Muscle layer of colon (tissue), 2 donors: Measurements from ENCODE around the gene SMPD2.
"Not testable (repeated sequence)": the region's sequence is repeated elsewhere in the genome, so short reads cannot be mapped to it uniquely, and the experiment has no call there.

ENCODE experiments used
- H3K27ac ChIP-seq: one replicate; pipeline ENCODE4 v1.7.0; 2013; ENCODE audit warnings: low read depth, mild to moderate bottlenecking, low read length, moderate library complexity
- H3K27me3 ChIP-seq, 2 donors: one replicate each; pipeline ENCODE4 v1.7.0; 2013; ENCODE audit warnings: low read length in 2 of 2, mild to moderate bottlenecking in 2 of 2; ENCODE audit not compliant: insufficient read depth in 2 of 2, control insufficient read depth in 1 of 2
- H3K36me3 ChIP-seq: one replicate; pipeline ENCODE4 v1.7.0; 2013; ENCODE audit warnings: mild to moderate bottlenecking, low read length; ENCODE audit not compliant: insufficient read depth
- H3K4me1 ChIP-seq: one replicate; pipeline ENCODE4 v1.7.0; 2013; ENCODE audit warnings: mild to moderate bottlenecking, low read length; ENCODE audit not compliant: insufficient read depth
- H3K4me3 ChIP-seq, 2 donors: one replicate each; pipeline ENCODE4 v1.7.0; 2013; ENCODE audit warnings: low read length in 2 of 2, low read depth in 1 of 2, mild to moderate bottlenecking in 1 of 2, moderate library complexity in 1 of 2
- H3K9ac ChIP-seq: one replicate; pipeline ENCODE4 v1.7.0; 2013; ENCODE audit warnings: low read length
- H3K9me3 ChIP-seq: one replicate; pipeline ENCODE4 v1.7.0; 2013; ENCODE audit warnings: mild to moderate bottlenecking, low read length
- donor health status: abdominal sarcoma.
- donor health status: Adenocarcinoma of cecum.

Gene SMPD2

GRCh38 chr6:109455437-109456110 lies 15.1 kb downstream of the SMPD2 start, which contains the start of gene MICAL1:
Gene MICAL1 (minus strand): TSS chr6:109455772. CDS start chr6:109454196, 1,576 bp downstream.
- H3K9me3 ChIP-seq: no peaks in the 10 kb centered on the region
- no peak within 1 kb of the TSS for H3K27ac ChIP-seq
- no peaks in the 10 kb centered on the region for H3K36me3 ChIP-seq
- no peaks in the 10 kb centered on the region for H3K27me3 ChIP-seq
- H3K4me3 ChIP-seq: peak within 1 kb of the TSS; percentile 50 to 65
- H3K9ac ChIP-seq: no peak within 1 kb of the TSS
- peaks cover 18% of the 10 kb centered on the region for H3K4me1 ChIP-seq

DNA sequence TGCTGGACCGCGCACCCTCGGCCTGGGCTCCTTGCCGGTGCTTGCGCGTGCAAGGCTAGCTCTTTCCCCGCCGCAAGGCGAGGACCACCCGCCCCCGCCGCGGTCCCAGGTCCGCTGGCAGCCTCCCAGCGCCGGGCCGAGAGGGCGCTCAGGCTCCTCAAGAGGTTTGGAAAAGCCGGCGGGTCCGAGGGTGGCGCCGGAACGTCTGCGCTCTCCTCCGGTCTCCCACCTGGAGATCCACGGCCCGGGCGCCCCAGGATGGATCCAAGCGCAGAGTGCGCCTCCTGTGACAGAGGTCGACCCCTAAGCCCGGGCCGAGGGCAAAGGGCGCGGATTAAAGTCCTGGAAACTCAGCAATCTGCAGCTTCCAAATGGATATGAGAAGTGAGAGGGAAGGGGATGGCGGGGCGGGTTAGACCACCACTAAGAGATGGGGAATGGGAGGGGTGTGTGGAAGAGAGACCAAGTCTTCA lies 15.6 kb downstream of the SMPD2 start:
- peak overlapping the region; percentile 50 to 58 for H3K4me3 ChIP-seq
- H3K36me3 ChIP-seq: no peaks in the 10 kb centered on the region
- H3K27me3 ChIP-seq: no peaks in the 10 kb centered on the region
- H3K27ac ChIP-seq: no peak overlapping the region
- H3K9ac ChIP-seq: no peak overlapping the region
- peaks cover 18% of the 10 kb centered on the region for H3K4me1 ChIP-seq
- H3K9me3 ChIP-seq: no peaks in the 10 kb centered on the region

- Histone ChIP-seq H3K27me3 (no peaks in the 10 kb centered on the region), H3K4me3 (peak overlapping the region in 1 of 2 donors; percentile 58), H3K36me3 (no peaks in the 10 kb centered on the region), H3K9ac (no peak overlapping the region), H3K9me3 (no peaks in the 10 kb centered on the region), H3K4me1 (peaks cover 18% of the 10 kb centered on the region), H3K27ac (no peak overlapping the region)
These were observed 16.4 kb downstream of the SMPD2 start for GRCh38 chr6:109456710-109457561.

- Histone ChIP-seq H3K27ac (no peak overlapping the region), H3K4me1 (peaks cover 18% of the 10 kb centered on the region), H3K27me3 (no peaks in the 10 kb centered on the region), H3K9ac (no peak overlapping the region), H3K36me3 (no peaks in the 10 kb centered on the region), H3K4me3 (no peak overlapping the region), H3K9me3 (no peaks in the 10 kb centered on the region)
These were observed 17.1 kb downstream of the SMPD2 start for GRCh38 chr6:109457562-109457996.

- Histone ChIP-seq H3K9ac (no peak overlapping the region), H3K4me1 (peaks cover 16% of the 10 kb centered on the region), H3K9me3 (no peaks in the 10 kb centered on the region), H3K27ac (no peak overlapping the region), H3K27me3 (no peaks in the 10 kb centered on the region), H3K36me3 (no peaks in the 10 kb centered on the region), H3K4me3 (no peak overlapping the region)
These were observed 18.4 kb downstream of the SMPD2 start for GRCh38 chr6:109458774-109459531.

DNA sequence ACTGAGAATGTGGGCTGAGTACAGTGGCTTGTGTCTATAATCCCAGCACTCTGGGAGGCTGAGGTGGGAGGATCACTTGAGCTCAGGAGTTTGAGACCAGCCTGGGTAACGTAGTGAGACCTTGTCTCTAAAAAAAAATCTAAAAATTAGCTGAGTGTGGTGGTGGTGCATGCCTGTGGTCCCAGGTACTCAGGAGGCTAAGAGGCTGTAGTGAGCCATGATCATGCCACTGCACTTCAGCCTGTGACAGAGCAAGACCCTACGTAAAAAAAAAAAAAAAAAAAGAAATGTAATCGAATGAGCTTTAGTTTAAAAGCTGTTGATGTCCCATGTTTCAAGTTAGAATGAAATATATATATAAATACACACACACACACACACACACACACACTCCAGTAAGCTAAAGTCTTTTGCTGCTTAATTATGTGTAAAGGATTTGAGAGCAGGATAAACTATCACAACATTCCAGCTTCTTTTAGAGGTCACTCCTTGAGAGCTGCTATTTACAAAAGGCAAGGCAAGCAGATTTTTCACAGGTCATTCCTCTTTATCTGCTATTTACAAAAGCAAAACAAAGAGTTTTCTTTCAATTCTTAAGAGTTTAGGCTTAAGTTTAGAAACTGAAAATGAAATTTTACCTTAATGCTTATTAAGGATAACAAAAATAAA lies 19.8 kb downstream of the SMPD2 start:
- Histone ChIP-seq H3K9me3 (no peaks in the 10 kb centered on the region), H3K27me3 (no peaks in the 10 kb centered on the region), H3K36me3 (peaks cover 4% of the 10 kb centered on the region), H3K4me1 (peaks cover 9% of the 10 kb centered on the region), H3K27ac (no peak overlapping the region), H3K9ac (no peak overlapping the region), H3K4me3 (no peak overlapping the region)

- not testable (repeated sequence) for H3K27me3 ChIP-seq, H3K4me1 ChIP-seq, H3K9ac ChIP-seq, H3K9me3 ChIP-seq, H3K4me3 ChIP-seq, H3K27ac ChIP-seq
- peaks cover 13% of the 10 kb centered on the region for H3K36me3 ChIP-seq
These were observed 20.7 kb downstream of the SMPD2 start for GRCh38 chr6:109461205-109461604.

DNA sequence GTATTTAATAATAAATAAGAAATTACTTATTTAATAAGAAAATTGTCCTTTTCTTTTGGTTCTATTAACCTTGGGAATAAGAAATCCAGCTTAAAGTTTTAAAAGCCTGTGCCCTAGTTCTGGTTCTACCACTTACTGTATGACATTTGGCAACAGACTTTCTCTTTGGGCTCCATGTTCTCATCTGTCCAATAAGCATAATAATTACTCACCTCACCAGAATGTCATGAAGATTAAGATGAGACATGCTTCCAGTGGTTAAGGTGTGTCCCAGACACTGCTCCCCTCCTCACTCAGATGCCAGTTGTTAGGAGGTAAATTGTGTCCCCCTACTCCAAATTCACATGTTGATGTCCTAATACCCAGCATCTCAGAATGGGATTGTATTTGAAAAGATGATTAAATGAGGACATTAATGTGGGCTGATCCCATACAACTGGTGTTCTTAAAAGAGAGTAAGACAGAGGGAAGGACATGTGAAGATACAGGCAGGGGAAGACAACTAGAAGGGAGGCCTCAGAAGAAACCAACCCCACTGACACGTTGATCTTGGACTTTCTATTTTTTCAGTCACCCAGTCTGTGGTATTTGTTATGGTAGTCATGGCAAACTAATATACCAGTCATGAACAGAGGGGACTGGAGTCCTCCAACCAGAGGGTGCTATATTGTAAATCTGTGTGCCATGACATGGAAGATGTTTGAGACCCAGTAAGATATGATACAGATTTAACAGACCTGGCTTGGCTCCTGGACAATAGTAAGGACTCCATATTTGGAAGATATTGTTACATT lies 21.4 kb downstream of the SMPD2 start:
- Histone ChIP-seq H3K36me3 (peaks cover 15% of the 10 kb centered on the region), H3K9me3 (no peaks in the 10 kb centered on the region), H3K4me3 (no peak overlapping the region), H3K4me1 (peaks cover under 1% of the 10 kb centered on the region), H3K27me3 (no peaks in the 10 kb centered on the region), H3K9ac (no peak overlapping the region), H3K27ac (no peak overlapping the region)

DNA sequence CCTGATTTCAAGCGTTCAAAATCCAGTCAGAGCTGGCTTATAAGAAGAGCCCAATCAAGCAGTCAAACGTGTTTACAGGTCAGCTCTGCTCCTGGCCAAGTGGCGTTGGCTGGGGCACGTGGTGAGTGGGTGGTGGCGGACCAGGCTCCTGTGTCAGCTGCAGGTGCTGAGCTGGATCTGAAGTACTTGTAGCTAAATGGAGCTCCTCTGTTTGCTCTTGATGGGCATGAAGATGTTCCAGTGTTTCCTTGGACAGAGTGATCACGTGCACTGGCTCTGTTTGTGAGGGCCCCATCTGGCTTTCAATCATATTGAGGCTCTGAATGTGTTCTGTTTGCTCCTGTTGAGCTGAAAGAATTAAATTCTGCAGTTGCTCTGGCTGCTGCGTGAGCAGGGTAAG lies 25.2 kb downstream of the SMPD2 start:
- H3K9ac ChIP-seq: no peak overlapping the region
- no peaks in the 10 kb centered on the region for H3K27me3 ChIP-seq
- no peaks in the 10 kb centered on the region for H3K9me3 ChIP-seq
- H3K4me3 ChIP-seq: no peak overlapping the region
- H3K27ac ChIP-seq: no peak overlapping the region
- H3K4me1 ChIP-seq: no peaks in the 10 kb centered on the region
- peaks cover 35% of the 10 kb centered on the region for H3K36me3 ChIP-seq

DNA sequence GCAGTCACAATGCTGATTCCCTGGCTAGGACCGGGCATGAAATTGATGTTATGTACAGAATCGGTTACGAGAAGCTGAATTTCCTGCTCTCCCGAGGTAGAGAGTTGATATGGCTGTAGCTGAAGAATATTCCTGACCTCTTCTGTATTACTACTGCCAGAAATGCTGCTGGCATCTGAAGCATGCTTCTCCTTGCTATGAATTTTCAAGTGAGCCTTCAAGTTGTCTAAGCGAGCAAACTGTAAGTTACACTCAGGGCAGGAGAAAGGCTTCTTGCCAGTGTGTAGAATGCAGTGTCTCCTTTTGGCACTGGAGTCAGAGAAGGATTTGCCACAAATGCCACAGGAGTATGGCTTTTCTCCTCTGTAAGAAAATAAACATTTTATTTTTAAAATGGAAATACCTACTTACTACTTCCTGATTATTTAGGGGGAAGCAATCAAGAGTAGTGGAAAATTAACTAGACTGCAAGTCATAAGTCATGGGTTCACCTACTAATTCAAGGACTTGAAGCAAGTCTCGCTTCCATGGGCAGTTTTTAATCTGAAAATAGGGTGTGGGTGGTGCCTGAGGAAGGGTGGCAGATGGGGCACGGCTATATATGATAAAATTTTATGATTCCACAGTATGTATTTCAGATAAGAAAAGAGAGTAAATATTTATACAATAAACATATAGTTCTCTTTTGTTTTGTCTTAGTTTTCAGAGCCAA lies 25.8 kb downstream of the SMPD2 start:
- no peak overlapping the region for H3K9ac ChIP-seq
- no peak overlapping the region for H3K27ac ChIP-seq
- H3K36me3 ChIP-seq: peaks cover 41% of the 10 kb centered on the region
- no peaks in the 10 kb centered on the region for H3K4me1 ChIP-seq
- H3K27me3 ChIP-seq: no peaks in the 10 kb centered on the region
- H3K4me3 ChIP-seq: no peak overlapping the region
- H3K9me3 ChIP-seq: no peaks in the 10 kb centered on the region
